ENCODE results near the gene KCNT2.

The KCNT2 gene

DNA sequence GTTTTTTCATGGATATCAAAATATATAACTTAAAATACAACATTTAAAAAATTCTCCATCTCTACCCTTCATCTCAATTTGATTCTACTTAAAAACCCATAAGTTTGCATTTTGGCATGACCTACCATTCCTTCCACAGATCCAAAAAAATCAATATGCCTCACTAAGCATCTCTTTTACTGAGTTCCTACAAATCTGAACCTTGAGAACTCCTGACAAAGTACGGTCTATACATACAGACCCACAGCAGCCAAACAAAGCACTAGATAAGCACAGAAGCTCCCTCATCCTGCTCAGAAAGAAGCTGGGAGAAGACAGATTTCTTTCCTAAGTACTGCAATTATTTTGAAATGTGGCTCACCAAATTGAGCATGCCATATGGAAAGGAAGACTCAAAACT is 167.5 kb downstream of the KCNT2 start:
- no peak for TF ChIP-seq CTCF (IDR thresholded peaks at IDR 0.05; ENCODE audit: extremely low read depth, insufficient read depth, missing control alignments)

GRCh38 chr1:196438329-196438728 is 169.9 kb downstream of the KCNT2 start:
- TF ChIP-seq CTCF (IDR thresholded peaks at IDR 0.05; ENCODE audit: extremely low read depth, insufficient read depth, missing control alignments), result no peak
- DNase-seq (ENCODE audit: low spot score), result no peak
- in situ Hi-C loops (cut with MboI; ENCODE audit: low pct_unique_long_range_greater_than_20kb, low sequenced_read_pairs, unreplicated experiment), result no loop called here

More for the DNA sequence above, 167.5 kb downstream of the KCNT2 start:
- in situ Hi-C loops (cut with MboI; ENCODE audit: low pct_unique_long_range_greater_than_20kb, low sequenced_read_pairs, unreplicated experiment), result no loop called here
- no peak for DNase-seq (ENCODE audit: low spot score)

GRCh38 chr1:196437671-196438070 is 170.6 kb downstream of the KCNT2 start:
- no peak for TF ChIP-seq CTCF (IDR thresholded peaks at IDR 0.05; ENCODE audit: extremely low read depth, insufficient read depth, missing control alignments)
- in situ Hi-C loops (cut with MboI; ENCODE audit: low pct_unique_long_range_greater_than_20kb, low sequenced_read_pairs, unreplicated experiment), result no loop called here
- DNase-seq (ENCODE audit: low spot score), result no peak

- in situ Hi-C loops (cut with MboI; ENCODE audit: low pct_unique_long_range_greater_than_20kb, low sequenced_read_pairs, unreplicated experiment), result no loop called here
Observed at GRCh38 chr1:196433000-196433399, 175.2 kb downstream of the KCNT2 start.

GRCh38 chr1:196427976-196428734 is 180.1 kb downstream of the KCNT2 start:
- in situ Hi-C loops (cut with MboI; ENCODE audit: low pct_unique_long_range_greater_than_20kb, low sequenced_read_pairs, unreplicated experiment), result no loop called here
- no peak for TF ChIP-seq CTCF (IDR thresholded peaks at IDR 0.05; ENCODE audit: extremely low read depth, insufficient read depth, missing control alignments)
- no peak for DNase-seq (ENCODE audit: low spot score)

More at GRCh38 chr1:196433000-196433399, 175.2 kb downstream of the KCNT2 start:
- no peak for DNase-seq (ENCODE audit: low spot score)
- no peak for TF ChIP-seq CTCF (IDR thresholded peaks at IDR 0.05; ENCODE audit: extremely low read depth, insufficient read depth, missing control alignments)

DNA sequence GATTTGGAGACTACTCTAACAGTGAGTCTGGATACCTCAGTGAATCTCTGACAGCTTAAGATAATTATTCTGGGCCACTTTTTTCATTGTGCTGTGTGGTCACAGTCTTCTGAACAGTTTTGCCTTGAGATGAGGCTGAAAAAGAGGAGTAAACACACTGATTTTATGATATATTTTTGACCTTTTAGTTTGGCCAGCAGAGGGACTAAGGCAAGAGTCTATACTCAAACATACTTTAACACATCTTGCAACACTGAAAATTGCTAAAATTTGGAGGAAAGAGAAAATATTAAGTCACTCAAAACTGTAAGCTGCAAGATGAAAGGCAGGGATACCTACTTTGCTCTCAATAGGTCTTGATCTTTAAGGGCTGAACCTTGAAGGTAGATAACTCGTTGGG is 182.7 kb downstream of the KCNT2 start:
- in situ Hi-C loops (cut with MboI; ENCODE audit: low pct_unique_long_range_greater_than_20kb, low sequenced_read_pairs, unreplicated experiment), result no loop called here
- DNase-seq (ENCODE audit: low spot score), result no peak

More for the DNA sequence above, 182.7 kb downstream of the KCNT2 start:
- TF ChIP-seq CTCF (IDR thresholded peaks at IDR 0.05; ENCODE audit: extremely low read depth, insufficient read depth, missing control alignments), result no peak
